ENCODE measurements around the gene SDK1. TPM values are rescaled to one million over a fixed set of nuclear protein-coding genes. Genes with fewer than 3 reads are reported as not detected.

SDK1 gene
- total and polyA plus RNA-seq, 10 of the 15 experiments (the other 5 are each of a cell fraction or from before 2014, with no cell fraction given), result 0.14 to 0.33 TPM; not detected in 8

- Histone ChIP-seq H3K9me3 (replicated peaks; ENCODE audit: control insufficient read depth, insufficient read depth, low read length) (no peaks in the 10 kb centered on the region; the same call in 1 of the 3 replicates), H3K4me2 (ENCODE audit: control insufficient read depth, insufficient read depth) (no peak overlapping the region), H3K4me3 (no peak overlapping the region), H4K20me1 (ENCODE audit: control insufficient read depth, insufficient read depth) (no peaks in the 10 kb centered on the region), H3K4me1 (ENCODE audit: control insufficient read depth, insufficient read depth, low read length) (no peaks in the 10 kb centered on the region), H3K36me3 (ENCODE audit: control insufficient read depth in 2 of 2, insufficient read depth in 2 of 2, low read length in 1 of 2) (no peaks in the 10 kb centered on the region), H3K27ac (ENCODE audit: control insufficient read depth, insufficient read depth) (no peak overlapping the region), H3K9ac (ENCODE audit: control insufficient read depth, insufficient read depth, low read length) (no peak overlapping the region), H3K79me2 (ENCODE audit: control insufficient read depth, insufficient read depth, low read length) (no peaks in the 10 kb centered on the region), H2AFZ (ENCODE audit: control insufficient read depth, low read depth, low read length) (no peak overlapping the region), H3K27me3 (replicated peaks in 1 of 2; ENCODE audit: control insufficient read depth in 2 of 2, insufficient read depth in 2 of 2, low read length in 1 of 2) (no peaks in the 10 kb centered on the region)
- BruUV-seq (replicated peaks), result no TSS peak
- RAD21 ChIA-PET (ENCODE audit: unreplicated experiment), result no interaction called here
- no peak for FAIRE-seq
- POLR2A ChIA-PET, result no interaction called here
- SMC1A ChIA-PET (ENCODE audit: uncharacterized antibody, unreplicated experiment), result no interaction called here
- intact Hi-C loops (cut with micrococcal nuclease; ENCODE audit: unreplicated experiment) (no loop called here), in situ Hi-C loops (cut with MboI) (no loop called here)
- no peak for ATAC-seq
- TF ChIP-seq NFYA (IDR thresholded peaks at IDR 0.05; ENCODE audit: borderline replicate concordance, low read depth, low read length) (no peak), BCL11A (IDR thresholded peaks at IDR 0.05; ENCODE audit: low read depth, low read length) (no peak), FOXM1 (IDR thresholded peaks at IDR 0.05; ENCODE audit: low read depth, low read length) (no peak), IRF5 (IDR thresholded peaks at IDR 0.05; ENCODE audit: borderline replicate concordance) (no peak), MTA3 (IDR thresholded peaks at IDR 0.05; ENCODE audit: borderline replicate concordance, low read length) (no peak), ZNF207 (IDR thresholded peaks at IDR 0.05; ENCODE audit: borderline replicate concordance) (no peak), ATF7 (IDR thresholded peaks at IDR 0.05; ENCODE audit: low read depth) (no peak), CBFB (IDR thresholded peaks at IDR 0.05; ENCODE audit: low read depth) (no peak)
- WGBS (ENCODE audit: insufficient coverage, insufficient replicate concordance, low lambda C conversion rate, missing lambda C conversion rate), result 91% methylated on average over 2 of the region's 2 CpGs
- CTCF ChIA-PET, result no interaction called here
- DNase-seq (ENCODE audit: low read depth, low spot score), result no peak
Observed at GRCh38 chr7:3739983-3740382, 438.9 kb downstream of the SDK1 start.

DNA sequence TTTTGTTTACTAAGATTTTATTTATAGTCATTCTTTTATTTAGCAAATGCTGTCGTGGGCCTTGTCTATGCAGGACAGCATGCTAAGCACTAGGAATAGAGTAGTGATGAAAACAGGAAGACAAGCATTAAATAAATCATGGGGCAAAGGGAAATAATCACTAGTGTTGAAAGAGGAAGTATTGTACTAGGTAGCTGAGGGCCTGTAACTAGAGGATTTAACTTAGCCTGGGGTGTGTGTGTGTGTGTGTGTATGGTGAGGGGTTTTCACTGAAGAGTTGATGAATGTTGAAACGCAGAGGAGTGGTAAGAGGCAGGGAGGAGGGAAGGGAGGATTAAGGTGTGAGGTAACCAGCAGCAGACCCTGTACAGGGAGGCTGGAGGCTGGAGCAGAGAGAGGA is 446.4 kb downstream of the SDK1 start:
- no peak overlapping the region for H3K4me2 ChIP-seq (ENCODE audit: control insufficient read depth, insufficient read depth)
- intact Hi-C loops (cut with micrococcal nuclease; ENCODE audit: unreplicated experiment) (no loop called here), in situ Hi-C loops (cut with MboI) (no loop called here)
- 3% methylated on average over 2 of the region's 2 CpGs for WGBS (ENCODE audit: insufficient coverage, insufficient replicate concordance, low lambda C conversion rate, missing lambda C conversion rate)
- H3K4me3 ChIP-seq, result no peak overlapping the region
- CTCF ChIA-PET, result no interaction called here
- H3K27me3 ChIP-seq (replicated peaks in 1 of 2; ENCODE audit: control insufficient read depth in 2 of 2, insufficient read depth in 2 of 2, low read length in 1 of 2), result no peaks in the 10 kb centered on the region
- no peaks in the 10 kb centered on the region for H3K4me1 ChIP-seq (ENCODE audit: control insufficient read depth, insufficient read depth, low read length)
- no peaks in the 10 kb centered on the region for H3K36me3 ChIP-seq (ENCODE audit: control insufficient read depth in 2 of 2, insufficient read depth in 2 of 2, low read length in 1 of 2)
- DNase-seq (ENCODE audit: low read depth, low spot score), result no peak
- POLR2A ChIA-PET, result no interaction called here
- SMC1A ChIA-PET (ENCODE audit: uncharacterized antibody, unreplicated experiment), result no interaction called here
- no peaks in the 10 kb centered on the region for H4K20me1 ChIP-seq (ENCODE audit: control insufficient read depth, insufficient read depth)
- no peak for ATAC-seq
- no peak overlapping the region for H3K27ac ChIP-seq (ENCODE audit: control insufficient read depth, insufficient read depth)
- H3K9ac ChIP-seq (ENCODE audit: control insufficient read depth, insufficient read depth, low read length), result no peak overlapping the region
- H3K9me3 ChIP-seq (replicated peaks; ENCODE audit: control insufficient read depth, insufficient read depth, low read length), result no peaks in the 10 kb centered on the region; the same call in 2 of the 3 replicates
- no peaks in the 10 kb centered on the region for H3K79me2 ChIP-seq (ENCODE audit: control insufficient read depth, insufficient read depth, low read length)
- FAIRE-seq, result no peak
- no peak overlapping the region for H2AFZ ChIP-seq (ENCODE audit: control insufficient read depth, low read depth, low read length)
- no TSS peak for BruUV-seq (replicated peaks)
- RAD21 ChIA-PET (ENCODE audit: unreplicated experiment), result no interaction called here
- no peak for TF ChIP-seq FOXK2 (IDR thresholded peaks at IDR 0.05)
- TF ChIP-seq RELA (IDR thresholded peaks at IDR 0.05; ENCODE audit: borderline replicate concordance, partially characterized antibody), result no peak
- TF ChIP-seq SMC3 (IDR thresholded peaks at IDR 0.05; ENCODE audit: borderline replicate concordance, low read length), result no peak
- no peak for TF ChIP-seq NR2F1 (conservative IDR thresholded peaks at IDR 0.05)
- TF ChIP-seq, protein P1, sequence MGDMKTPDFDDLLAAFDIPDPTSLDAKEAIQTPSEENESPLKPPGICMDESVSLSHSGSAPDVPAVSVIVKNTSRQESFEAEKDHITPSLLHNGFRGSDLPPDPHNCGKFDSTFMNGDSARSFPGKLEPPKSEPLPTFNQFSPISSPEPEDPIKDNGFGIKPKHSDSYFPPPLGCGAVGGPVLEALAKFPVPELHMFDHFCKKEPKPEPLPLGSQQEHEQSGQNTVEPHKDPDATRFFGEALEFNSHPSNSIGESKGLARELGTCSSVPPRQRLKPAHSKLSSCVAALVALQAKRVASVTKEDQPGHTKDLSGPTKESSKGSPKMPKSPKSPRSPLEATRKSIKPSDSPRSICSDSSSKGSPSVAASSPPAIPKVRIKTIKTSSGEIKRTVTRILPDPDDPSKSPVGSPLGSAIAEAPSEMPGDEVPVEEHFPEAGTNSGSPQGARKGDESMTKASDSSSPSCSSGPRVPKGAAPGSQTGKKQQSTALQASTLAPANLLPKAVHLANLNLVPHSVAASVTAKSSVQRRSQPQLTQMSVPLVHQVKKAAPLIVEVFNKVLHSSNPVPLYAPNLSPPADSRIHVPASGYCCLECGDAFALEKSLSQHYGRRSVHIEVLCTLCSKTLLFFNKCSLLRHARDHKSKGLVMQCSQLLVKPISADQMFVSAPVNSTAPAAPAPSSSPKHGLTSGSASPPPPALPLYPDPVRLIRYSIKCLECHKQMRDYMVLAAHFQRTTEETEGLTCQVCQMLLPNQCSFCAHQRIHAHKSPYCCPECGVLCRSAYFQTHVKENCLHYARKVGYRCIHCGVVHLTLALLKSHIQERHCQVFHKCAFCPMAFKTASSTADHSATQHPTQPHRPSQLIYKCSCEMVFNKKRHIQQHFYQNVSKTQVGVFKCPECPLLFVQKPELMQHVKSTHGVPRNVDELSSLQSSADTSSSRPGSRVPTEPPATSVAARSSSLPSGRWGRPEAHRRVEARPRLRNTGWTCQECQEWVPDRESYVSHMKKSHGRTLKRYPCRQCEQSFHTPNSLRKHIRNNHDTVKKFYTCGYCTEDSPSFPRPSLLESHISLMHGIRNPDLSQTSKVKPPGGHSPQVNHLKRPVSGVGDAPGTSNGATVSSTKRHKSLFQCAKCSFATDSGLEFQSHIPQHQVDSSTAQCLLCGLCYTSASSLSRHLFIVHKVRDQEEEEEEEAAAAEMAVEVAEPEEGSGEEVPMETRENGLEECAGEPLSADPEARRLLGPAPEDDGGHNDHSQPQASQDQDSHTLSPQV (IDR thresholded peaks at IDR 0.05), result no peak
- TF ChIP-seq IRF5 (IDR thresholded peaks at IDR 0.05; ENCODE audit: borderline replicate concordance), result no peak

Data from GM12878 (cell line).